Stimulated activated memory B cell treated with anti-CD40 and anti-IgM and Interleukin-4, amounts not matched to agents 10 μg/mL and 1 μg/mL and 100 μg/mL, for 72 hours (primary cell): ENCODE results near the gene NPDC1.
A peak's percentile ranks its signal among the peaks of the same experiment; 100 is the strongest.
"Not testable (repeated sequence)": the region's sequence is repeated elsewhere in the genome, so short reads cannot be mapped to it uniquely, and the experiment has no call there.

Experiments used
- ATAC-seq: fragments of 150-1000 bp; cut with Tn5 transposase; 2 replicates; pipeline ENCODE4 v1.10.0; 2021
- H3K27ac Mint-ChIP-seq: one replicate; pipeline ENCODE4 v1.8.0; 2022; ENCODE audit warnings: mild to moderate bottlenecking, mixed read lengths
- H3K27me3 Mint-ChIP-seq: one replicate; pipeline ENCODE4 v1.8.0; 2022; ENCODE audit warnings: mixed read lengths
- H3K36me3 Mint-ChIP-seq: one replicate; pipeline ENCODE4 v1.8.0; 2022; ENCODE audit warnings: mixed read lengths
- H3K4me1 Mint-ChIP-seq: one replicate; pipeline ENCODE4 v1.8.0; 2022; ENCODE audit warnings: mixed read lengths
- H3K4me3 Mint-ChIP-seq: one replicate; pipeline ENCODE4 v1.8.0; 2022; ENCODE audit warnings: mild to moderate bottlenecking, moderate library complexity, mixed read lengths
- H3K9me3 Mint-ChIP-seq: one replicate; pipeline ENCODE4 v1.8.0; 2022; ENCODE audit warnings: mixed read lengths

Gene NPDC1

DNA sequence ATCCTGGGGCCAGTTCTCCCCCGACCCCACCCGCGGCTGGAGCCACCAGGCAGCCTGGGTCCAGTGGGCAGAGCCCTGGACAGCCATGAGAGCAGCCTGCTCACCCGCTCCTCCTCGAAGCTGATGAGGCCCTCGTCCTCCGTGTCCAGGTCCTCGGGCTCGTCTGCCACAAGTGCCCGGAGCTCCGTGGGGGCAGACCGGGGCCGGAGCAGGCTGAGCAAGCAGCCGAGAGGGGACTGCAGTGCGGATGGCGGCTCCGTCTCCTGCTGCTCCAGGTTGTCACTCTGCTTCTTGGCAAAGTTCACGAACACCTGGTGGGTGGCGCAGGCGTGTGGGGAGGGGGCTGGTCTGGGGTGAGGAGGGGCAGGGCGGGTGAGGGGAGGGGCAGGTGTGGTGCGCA, 37.7 kb downstream of the NPDC1 start:
- peaks cover 14% of the 10 kb centered on the region for H3K4me1 Mint-ChIP-seq
- H3K9me3 Mint-ChIP-seq = peaks cover 5% of the 10 kb centered on the region
- H3K4me3 Mint-ChIP-seq = no peak overlapping the region
- H3K27ac Mint-ChIP-seq = no peak overlapping the region
- H3K27me3 Mint-ChIP-seq = peaks cover 17% of the 10 kb centered on the region
- ATAC-seq = no peak
- H3K36me3 Mint-ChIP-seq = peaks cover 8% of the 10 kb centered on the region

DNA sequence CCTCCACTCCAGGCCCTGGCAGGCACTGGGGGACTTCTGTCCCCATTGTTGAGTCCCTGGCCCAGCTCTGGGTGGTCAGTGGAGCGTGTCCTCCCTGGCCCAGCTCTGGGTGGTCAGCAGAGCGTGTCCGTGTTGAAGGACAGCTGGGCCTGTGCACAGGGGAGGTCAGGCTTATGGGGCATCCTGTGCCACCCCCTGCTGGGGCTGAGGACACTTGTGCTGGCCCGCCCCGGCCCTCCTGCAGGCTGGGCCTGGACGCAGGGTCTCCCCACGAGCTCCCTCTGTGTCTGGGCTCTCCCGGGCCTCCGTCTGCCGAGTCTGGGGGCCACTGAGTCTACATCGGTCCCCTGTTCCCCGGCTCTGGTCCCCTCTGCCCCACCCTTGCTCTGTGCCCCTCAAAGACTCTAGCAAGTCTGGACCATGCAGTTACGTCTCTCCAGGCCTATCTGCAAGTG, 38.1 kb downstream of the NPDC1 start:
- no peak for ATAC-seq
- H3K9me3 Mint-ChIP-seq = peaks cover 5% of the 10 kb centered on the region
- H3K27ac Mint-ChIP-seq = no peak overlapping the region
- peaks cover 17% of the 10 kb centered on the region for H3K27me3 Mint-ChIP-seq
- H3K4me1 Mint-ChIP-seq = peaks cover 14% of the 10 kb centered on the region
- no peak overlapping the region for H3K4me3 Mint-ChIP-seq
- peaks cover 8% of the 10 kb centered on the region for H3K36me3 Mint-ChIP-seq

GRCh38 chr9:137007108-137007815, 38.7 kb downstream of the NPDC1 start:
- Mint-ChIP-seq H3K36me3 (peaks cover 8% of the 10 kb centered on the region), H3K4me3 (no peak overlapping the region), H3K4me1 (peaks cover 14% of the 10 kb centered on the region), H3K9me3 (peaks cover 5% of the 10 kb centered on the region), H3K27me3 (peaks cover 17% of the 10 kb centered on the region), H3K27ac (no peak overlapping the region)
- no peak for ATAC-seq

DNA sequence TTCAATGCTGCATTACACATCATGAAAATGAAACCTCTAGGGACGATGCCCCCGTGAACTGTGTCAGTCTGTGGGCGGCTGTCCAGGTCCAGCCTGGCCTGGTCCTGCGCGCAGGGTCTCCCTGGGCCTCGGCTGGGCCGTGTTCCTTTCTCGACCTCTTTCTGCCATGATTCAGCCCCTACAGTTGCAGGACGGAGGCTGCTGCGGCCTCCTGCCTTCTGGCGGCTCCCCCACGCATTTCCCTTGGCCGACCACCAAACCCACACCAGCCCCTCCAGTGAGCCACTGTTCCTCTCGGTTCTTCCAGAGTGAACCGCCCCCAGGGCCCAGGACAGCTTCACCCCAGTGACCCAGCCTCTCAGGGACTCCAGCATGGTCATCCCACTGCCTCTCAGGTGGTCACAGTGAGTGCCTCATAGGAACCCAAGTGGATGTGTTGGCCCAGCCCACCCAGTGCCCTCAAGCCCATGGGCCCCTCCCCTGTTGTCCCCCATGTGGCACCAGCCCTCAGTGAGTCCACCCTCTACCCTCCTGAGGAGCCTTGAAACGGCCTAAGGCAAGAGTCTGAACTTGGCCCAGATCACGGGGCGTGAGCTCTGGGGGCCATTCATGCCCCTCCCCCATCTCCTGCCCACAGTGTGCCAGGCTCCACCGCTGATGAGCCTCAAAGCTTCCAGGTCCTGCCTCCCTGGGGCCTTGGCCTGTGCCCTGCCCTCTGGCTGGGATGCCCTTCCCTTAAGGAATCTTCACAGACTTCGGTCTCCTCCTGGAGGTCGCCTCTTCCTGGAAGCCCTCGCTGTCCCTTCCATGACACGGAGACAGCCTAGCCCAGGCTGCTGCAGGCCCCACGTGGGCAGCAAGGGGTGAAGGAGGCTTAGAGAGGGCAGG, 39.6 kb downstream of the NPDC1 start:
- peak; percentile 28 for ATAC-seq
- peaks cover 5% of the 10 kb centered on the region for H3K9me3 Mint-ChIP-seq
- peaks cover 14% of the 10 kb centered on the region for H3K4me1 Mint-ChIP-seq
- peaks cover 17% of the 10 kb centered on the region for H3K27me3 Mint-ChIP-seq
- H3K27ac Mint-ChIP-seq = no peak overlapping the region
- no peak overlapping the region for H3K4me3 Mint-ChIP-seq
- peaks cover 3% of the 10 kb centered on the region for H3K36me3 Mint-ChIP-seq

- H3K27ac Mint-ChIP-seq, ATAC-seq, H3K9me3 Mint-ChIP-seq: not testable (repeated sequence)
These were observed 41.7 kb downstream of the NPDC1 start for GRCh38 chr9:137004285-137004684.

GRCh38 chr9:137002646-137003041, 43.3 kb downstream of the NPDC1 start:
- peaks cover 5% of the 10 kb centered on the region for H3K9me3 Mint-ChIP-seq

More at GRCh38 chr9:137004285-137004684, 41.7 kb downstream of the NPDC1 start:
- H3K27me3 Mint-ChIP-seq = peaks cover 17% of the 10 kb centered on the region
- not testable (repeated sequence) for H3K36me3 Mint-ChIP-seq, H3K4me3 Mint-ChIP-seq
- H3K4me1 Mint-ChIP-seq = peaks cover 35% of the 10 kb centered on the region

DNA sequence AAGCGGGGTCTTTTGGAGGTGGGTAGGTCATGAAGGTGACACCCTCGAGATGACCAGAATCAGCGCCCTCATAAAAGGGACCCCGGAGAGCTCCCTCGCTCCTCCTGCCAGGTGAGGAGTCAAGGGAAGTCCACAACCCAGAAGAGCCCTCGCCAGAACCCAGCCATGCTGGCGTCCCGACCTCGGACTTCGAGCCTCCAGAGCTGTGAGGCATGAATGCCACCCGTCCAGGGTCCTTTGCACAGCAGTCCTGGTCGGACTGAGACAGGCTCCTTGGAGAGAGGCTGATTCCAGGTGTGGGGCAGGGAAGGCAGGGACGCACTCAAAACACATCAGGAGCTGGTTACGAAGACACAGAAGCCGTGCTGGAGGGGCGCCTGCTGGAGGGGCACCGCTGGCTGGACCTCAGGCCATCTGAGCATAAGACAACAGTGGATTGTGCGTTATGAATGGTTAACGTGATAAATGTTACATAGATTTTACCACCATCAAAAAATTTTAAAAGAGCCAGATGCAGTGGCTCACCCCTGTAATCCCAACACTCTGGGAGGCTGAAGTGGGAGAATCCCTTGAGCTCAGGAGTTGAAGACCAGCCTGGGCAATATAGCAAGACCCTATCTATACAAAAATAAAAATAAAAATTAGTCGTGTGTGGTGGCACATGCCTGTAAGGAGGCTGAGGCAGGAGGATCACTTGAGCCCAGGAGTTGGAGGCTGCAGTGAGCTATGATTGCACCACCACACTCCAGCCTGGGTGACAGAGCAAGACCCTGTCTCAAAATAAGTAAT, 43.9 kb downstream of the NPDC1 start:
- Mint-ChIP-seq H3K4me1 (peaks cover 56% of the 10 kb centered on the region), H3K9me3 (peaks cover 5% of the 10 kb centered on the region), H3K27ac (no peak overlapping the region), H3K36me3 (no peaks in the 10 kb centered on the region), H3K4me3 (no peak overlapping the region), H3K27me3 (peaks cover 27% of the 10 kb centered on the region)
- no peak for ATAC-seq

More at GRCh38 chr9:137002646-137003041, 43.3 kb downstream of the NPDC1 start:
- Mint-ChIP-seq H3K36me3 (no peaks in the 10 kb centered on the region), H3K4me1 (peaks cover 50% of the 10 kb centered on the region), H3K27me3 (peaks cover 25% of the 10 kb centered on the region), H3K4me3 (no peak overlapping the region), H3K27ac (no peak overlapping the region)
- no peak for ATAC-seq

GRCh38 chr9:137000177-137000930, 45.6 kb downstream of the NPDC1 start:
- no peaks in the 10 kb centered on the region for H3K36me3 Mint-ChIP-seq
- peak; percentile 85 for ATAC-seq
- peaks cover 61% of the 10 kb centered on the region for H3K4me1 Mint-ChIP-seq
- H3K9me3 Mint-ChIP-seq = peaks cover 5% of the 10 kb centered on the region
- peak overlapping the region; percentile 60 for H3K4me3 Mint-ChIP-seq
- peaks cover 18% of the 10 kb centered on the region for H3K27me3 Mint-ChIP-seq
- peak overlapping the region; percentile 69 for H3K27ac Mint-ChIP-seq

DNA sequence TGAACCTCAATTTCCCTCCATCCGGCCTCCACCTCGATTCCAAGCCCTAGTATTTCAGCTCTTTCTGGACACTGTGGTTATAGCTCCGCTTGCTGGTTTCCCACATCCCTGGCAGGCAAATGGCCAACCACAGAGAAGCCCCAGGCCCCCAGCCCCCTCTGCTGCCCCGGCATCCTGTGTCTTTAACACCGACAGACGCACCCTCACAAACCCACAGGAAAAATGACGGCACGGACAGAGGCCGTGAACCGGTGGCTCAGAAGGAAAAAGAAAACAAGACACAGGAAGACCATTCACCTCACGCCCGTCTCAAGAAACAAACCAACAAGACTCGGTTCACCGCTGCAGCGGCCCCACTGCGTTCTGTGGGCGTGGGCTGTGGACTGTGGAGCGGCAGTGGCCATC, 48.1 kb downstream of the NPDC1 start:
- ATAC-seq = no peak
- Mint-ChIP-seq H3K36me3 (no peaks in the 10 kb centered on the region), H3K4me1 (peaks cover 68% of the 10 kb centered on the region), H3K4me3 (peak overlapping the region; percentile 37), H3K27me3 (peaks cover 10% of the 10 kb centered on the region), H3K27ac (peak overlapping the region; percentile 81), H3K9me3 (no peaks in the 10 kb centered on the region)

DNA sequence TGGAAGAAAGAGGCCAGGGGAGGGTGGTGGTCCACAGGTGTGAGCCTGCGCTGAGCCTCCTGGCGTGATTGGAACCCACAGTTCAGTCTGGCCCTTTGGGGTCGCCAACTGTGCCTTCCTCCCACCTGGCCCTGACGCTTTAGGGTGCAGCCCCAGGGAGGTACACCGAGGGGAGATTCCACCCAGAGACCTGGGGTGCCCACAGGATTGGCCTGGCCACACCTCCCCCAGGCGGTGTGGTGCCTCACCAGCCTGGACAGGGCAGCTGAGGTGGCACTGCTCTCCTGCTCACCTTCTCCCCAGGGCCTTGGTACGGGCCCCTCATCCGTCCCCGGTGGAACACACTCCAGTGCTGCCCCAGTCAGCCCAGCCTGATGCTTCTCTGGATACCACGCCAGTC, 48.6 kb downstream of the NPDC1 start:
- Mint-ChIP-seq H3K4me1 (peaks cover 72% of the 10 kb centered on the region), H3K9me3 (no peaks in the 10 kb centered on the region), H3K36me3 (no peaks in the 10 kb centered on the region), H3K27ac (peak overlapping the region; percentile 81), H3K27me3 (peaks cover 10% of the 10 kb centered on the region), H3K4me3 (peak overlapping the region; percentile 37)
- ATAC-seq = no peak

- H3K4me3 Mint-ChIP-seq = peak within 1 kb of the TSS; percentile 54
- ATAC-seq = no peak
- peak within 1 kb of the TSS; percentile 81 for H3K27ac Mint-ChIP-seq
These were observed 49.4 kb downstream of the NPDC1 start, which contains the start of gene CLIC3 for GRCh38 chr9:136996361-136997292. Gene CLIC3, minus strand, starts transcription at chr9:136996568. Its CDS starts 25 bp downstream, at chr9:136996543.

DNA sequence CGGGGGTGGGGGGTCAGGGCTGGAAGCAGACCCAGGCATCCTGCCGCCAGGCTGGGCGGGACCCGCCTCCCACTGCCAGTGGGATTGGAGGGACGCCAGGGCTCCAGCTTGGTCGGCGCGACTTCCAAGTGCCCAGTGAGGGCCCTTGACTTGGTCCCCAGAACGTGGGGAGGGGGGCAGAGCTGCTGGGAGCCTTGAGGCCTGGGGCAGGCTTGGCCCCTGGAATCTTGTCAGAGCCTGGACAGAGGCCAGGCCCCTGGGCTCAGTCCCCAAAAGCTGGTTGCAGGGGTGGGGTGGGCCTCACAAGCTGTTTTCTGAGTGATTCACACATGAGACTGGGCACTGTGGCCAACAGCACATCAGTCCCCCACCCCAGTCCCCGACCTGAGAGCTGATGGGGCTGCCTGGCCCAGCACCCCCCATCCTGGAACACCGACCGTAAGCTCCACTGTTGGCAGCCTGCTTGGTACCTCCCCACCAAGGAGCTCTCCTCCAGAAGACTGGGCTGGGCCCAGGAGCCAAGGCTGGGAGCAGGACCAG, 50.1 kb downstream of the NPDC1 start:
- peaks cover 67% of the 10 kb centered on the region for H3K4me1 Mint-ChIP-seq
- H3K36me3 Mint-ChIP-seq = no peaks in the 10 kb centered on the region

More at GRCh38 chr9:136996361-136997292, 49.4 kb downstream of the NPDC1 start, which contains the start of gene CLIC3:
- peaks cover 10% of the 10 kb centered on the region for H3K27me3 Mint-ChIP-seq
- no peaks in the 10 kb centered on the region for H3K36me3 Mint-ChIP-seq
- H3K9me3 Mint-ChIP-seq = no peaks in the 10 kb centered on the region
- H3K4me1 Mint-ChIP-seq = peaks cover 72% of the 10 kb centered on the region

DNA sequence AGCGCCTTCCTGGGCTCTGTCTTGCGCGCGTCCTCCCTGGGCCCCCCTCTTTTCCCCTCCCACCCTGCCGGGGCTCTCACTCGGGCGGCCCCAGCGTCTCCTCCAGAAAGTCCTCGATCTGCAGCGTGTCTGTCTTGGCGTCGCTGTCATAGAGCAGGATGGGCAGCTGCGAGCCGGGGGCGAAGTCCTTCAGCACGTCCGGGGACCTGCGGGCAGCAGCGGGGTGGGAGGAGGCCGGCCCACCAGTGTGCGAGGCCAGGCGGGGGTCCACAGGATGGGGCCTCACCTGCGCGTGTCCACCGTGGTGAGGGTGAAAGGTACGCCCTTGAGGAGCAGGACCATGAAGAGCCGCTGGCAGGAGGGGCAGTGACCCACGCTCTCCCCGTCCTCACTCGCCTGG, 50.6 kb downstream of the NPDC1 start:
- no peak overlapping the region for H3K27ac Mint-ChIP-seq

More for the DNA sequence above, 50.1 kb downstream of the NPDC1 start:
- Mint-ChIP-seq H3K4me3 (peak overlapping the region; percentile 43), H3K27ac (peak overlapping the region; percentile 64), H3K27me3 (peaks cover 10% of the 10 kb centered on the region), H3K9me3 (no peaks in the 10 kb centered on the region)
- no peak for ATAC-seq

More for the DNA sequence above, 50.6 kb downstream of the NPDC1 start:
- Mint-ChIP-seq H3K4me3 (no peak overlapping the region), H3K36me3 (no peaks in the 10 kb centered on the region), H3K27me3 (peaks cover 10% of the 10 kb centered on the region), H3K4me1 (peaks cover 62% of the 10 kb centered on the region), H3K9me3 (no peaks in the 10 kb centered on the region)
- no peak for ATAC-seq
